ENCODE data around the gene PTP4A1. TPM values are rescaled to one million over a fixed set of nuclear protein-coding genes. Genes with fewer than 3 reads are reported as not detected.

The PTP4A1 gene
- total RNA-seq, 2 experiments from 2014 or later: 86.6 to 87.0 TPM

Other genes with a start within 250 kb of the PTP4A1 start
- gene PHF3, start 63.3 kb downstream of the PTP4A1 start, total RNA-seq: 10 to 100 TPM; 39.3 to 40.2 TPM